PC-3 (cell line): Measurements from ENCODE around the gene FAM50B. TPM values are rescaled to one million over a fixed set of nuclear protein-coding genes. Genes with fewer than 3 reads are reported as not detected.
"Not testable (repeated sequence)": the region's sequence is repeated elsewhere in the genome, so short reads cannot be mapped to it uniquely, and the experiment has no call there.

ENCODE experiments used
- ATAC-seq: fragments of 200-7000 bp; cut with Tn5 transposase; 2 replicates; pipeline ENCODE4 v1.9.1; 2020; ENCODE audit warnings: mild to moderate bottlenecking, moderate library complexity
- BruUV-seq: library from RNA; stranded (reverse); fragments of 400-500 nt; replicated peaks from 2 replicates; lab custom pipeline; 2021; lab: Mats Ljungman, UMichigan
- CTCF ChIA-PET: fragments of 300-600 bp; sonication (Branson Sonifier 250); formaldehyde crosslinking; loops from one replicate; lab custom pipeline; 2022; ENCODE audit warnings: antibody characterized with exemption; lab: Charles Lee
- POLR2A ChIA-PET: fragments of 300-600 bp; sonication (Branson Sonifier 250); formaldehyde crosslinking; loops from one replicate; lab custom pipeline; 2022; ENCODE audit warnings: antibody characterized with exemption; ENCODE audit not compliant: unreplicated experiment; lab: Charles Lee
- DNase-seq: peaks from one replicate; pipeline ENCODE4 v3.0.0-alpha.2; 2015
- H2AFZ ChIP-seq: fragments of 300-600 bp; sonication (generic); 2 replicates; pipeline ENCODE4 v1.6.0; 2016; ENCODE audit warnings: antibody characterized with exemption, low read length
- H3F3A ChIP-seq: fragments of 300-600 bp; sonication (generic); one replicate; pipeline ENCODE4 v1.6.0; 2017; ENCODE audit warnings: antibody characterized with exemption, low read length, control low read depth, mild to moderate bottlenecking; ENCODE audit not compliant: unreplicated experiment
- H3K27ac ChIP-seq: fragments of 300-600 bp; sonication (generic); 2 replicates; pipeline ENCODE4 v1.5.1; 2016; ENCODE audit warnings: mild to moderate bottlenecking, low read length
- H3K27me3 ChIP-seq: fragments of 300-600 bp; sonication (generic); 2 replicates; pipeline ENCODE4 v1.6.1; 2016; ENCODE audit warnings: low read length, mixed read lengths
- H3K36me3 ChIP-seq: fragments of 300-600 bp; sonication (generic); 2 replicates; pipeline ENCODE4 v1.6.1; 2016; ENCODE audit warnings: low read depth, mixed run types, low read length, mixed read lengths
- H3K4me1 ChIP-seq: fragments of 300-600 bp; sonication (generic); 2 replicates; pipeline ENCODE4 v1.5.1; 2016; ENCODE audit warnings: low read length; ENCODE audit not compliant: insufficient read depth
- H3K4me2 ChIP-seq: fragments of 300-600 bp; sonication (generic); 2 replicates; pipeline ENCODE4 v1.6.0; 2016; ENCODE audit warnings: low read length
- H3K4me3 ChIP-seq: fragments of 300-600 bp; sonication (generic); 2 replicates; pipeline ENCODE4 v1.5.1; 2016; ENCODE audit warnings: mild to moderate bottlenecking, low read length, mixed read lengths
- H3K79me2 ChIP-seq: fragments of 300-600 bp; sonication (generic); 2 replicates; pipeline ENCODE4 v1.6.1; 2017; ENCODE audit warnings: low read length, mixed read lengths
- H3K9ac ChIP-seq: fragments of 300-600 bp; sonication (generic); 2 replicates; pipeline ENCODE4 v1.6.0; 2016; ENCODE audit warnings: mild to moderate bottlenecking, low read length
- H3K9me2 ChIP-seq: fragments of 300-600 bp; sonication (generic); replicated peaks from 2 replicates; pipeline ENCODE4 v1.6.1; 2016; ENCODE audit warnings: mixed run types, low read length, mixed read lengths
- H3K9me3 ChIP-seq: fragments of 300-600 bp; sonication (generic); 2 replicates; pipeline ENCODE4 v1.6.1; 2016; ENCODE audit warnings: low read length, mixed read lengths
- H4K20me1 ChIP-seq: fragments of 300-600 bp; sonication (generic); 2 replicates; pipeline ENCODE4 v1.6.1; 2016; ENCODE audit warnings: low read length, mixed read lengths
- EZH2 ChIP-seq: fragments of 300-600 bp; sonication (generic); IDR thresholded peaks from one replicate; pipeline ENCODE4 v1.6.1; 2017; ENCODE audit warnings: antibody characterized with exemption, mild to moderate bottlenecking, low read length; ENCODE audit not compliant: unreplicated experiment
- EZH2phosphoT487 ChIP-seq: fragments of 300-600 bp; sonication (generic); IDR thresholded peaks from 2 replicates; pipeline ENCODE4 v1.6.1; 2018; ENCODE audit warnings: mild to moderate bottlenecking, antibody characterized with exemption, low read length, borderline replicate concordance
- intact Hi-C: fragments of 100-400 bp; cut with micrococcal nuclease; formaldehyde crosslinking; loops from 2 replicates; pipeline ENCODE4 v1.9.0; 2023
- total RNA-seq: library from RNA; depleted of rRNA; stranded (reverse); fragments of >200 nt; gene quantifications from 2 replicates; pipeline ENCODE4 v1.2.3, GENCODE V29; 2014
- TF ChIP-seq, protein P1 (sequence below): fragments of 300-600 bp; sonication (generic); conservative IDR thresholded peaks from 2 replicates; pipeline ENCODE4 v1.5.1; 2017; ENCODE audit warnings: antibody characterized with exemption, low read depth, mild to moderate bottlenecking, low read length

FAM50B gene
- total RNA-seq, 1 experiment from 2014 or later: 8.3 TPM

DNA sequence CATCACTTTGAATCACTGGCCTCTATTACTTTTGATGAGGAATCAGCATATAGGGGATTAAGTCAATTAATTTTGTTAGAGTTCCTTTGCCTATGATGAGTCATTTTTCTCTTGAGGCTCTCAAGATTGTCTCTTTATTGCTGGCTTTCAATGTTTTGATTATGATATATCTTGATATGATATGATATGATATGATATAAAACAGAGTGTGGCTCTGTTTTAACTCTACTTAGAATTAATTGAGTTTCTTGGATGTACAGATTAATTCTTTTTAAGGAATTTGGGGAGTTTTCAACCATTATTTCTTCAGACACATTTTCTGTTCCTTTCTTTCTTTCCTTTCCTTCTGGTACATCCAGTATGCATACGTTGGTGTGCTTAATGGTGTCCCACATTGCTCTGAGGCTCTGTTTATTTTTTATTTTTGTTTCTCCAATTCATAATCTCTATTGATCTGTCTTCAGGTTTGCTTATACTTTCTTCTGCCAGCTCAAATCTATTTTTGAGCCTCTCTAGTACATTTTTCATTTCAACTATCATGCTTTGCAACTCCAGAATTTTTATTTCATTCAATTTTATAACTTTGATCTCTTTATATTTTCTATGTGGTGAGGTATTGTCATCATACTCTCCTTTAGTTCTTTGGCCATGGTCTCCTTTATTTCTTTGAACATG lies 10.8 kb downstream of the FAM50B start:
- Histone ChIP-seq H3K9me2 (no peaks in the 10 kb centered on the region), H3F3A (no peaks in the 10 kb centered on the region), H4K20me1 (no peaks in the 10 kb centered on the region), H3K9me3 (no peaks in the 10 kb centered on the region), H3K4me3 (no peak overlapping the region), H2AFZ (no peak overlapping the region), H3K9ac (no peak overlapping the region), H3K27ac (no peak overlapping the region), H3K4me1 (no peaks in the 10 kb centered on the region), H3K4me2 (no peak overlapping the region), H3K36me3 (no peaks in the 10 kb centered on the region), H3K79me2 (no peaks in the 10 kb centered on the region), H3K27me3 (no peaks in the 10 kb centered on the region)
- no peak for DNase-seq
- TF ChIP-seq EZH2phosphoT487: no peak
- TF ChIP-seq, protein P1, sequence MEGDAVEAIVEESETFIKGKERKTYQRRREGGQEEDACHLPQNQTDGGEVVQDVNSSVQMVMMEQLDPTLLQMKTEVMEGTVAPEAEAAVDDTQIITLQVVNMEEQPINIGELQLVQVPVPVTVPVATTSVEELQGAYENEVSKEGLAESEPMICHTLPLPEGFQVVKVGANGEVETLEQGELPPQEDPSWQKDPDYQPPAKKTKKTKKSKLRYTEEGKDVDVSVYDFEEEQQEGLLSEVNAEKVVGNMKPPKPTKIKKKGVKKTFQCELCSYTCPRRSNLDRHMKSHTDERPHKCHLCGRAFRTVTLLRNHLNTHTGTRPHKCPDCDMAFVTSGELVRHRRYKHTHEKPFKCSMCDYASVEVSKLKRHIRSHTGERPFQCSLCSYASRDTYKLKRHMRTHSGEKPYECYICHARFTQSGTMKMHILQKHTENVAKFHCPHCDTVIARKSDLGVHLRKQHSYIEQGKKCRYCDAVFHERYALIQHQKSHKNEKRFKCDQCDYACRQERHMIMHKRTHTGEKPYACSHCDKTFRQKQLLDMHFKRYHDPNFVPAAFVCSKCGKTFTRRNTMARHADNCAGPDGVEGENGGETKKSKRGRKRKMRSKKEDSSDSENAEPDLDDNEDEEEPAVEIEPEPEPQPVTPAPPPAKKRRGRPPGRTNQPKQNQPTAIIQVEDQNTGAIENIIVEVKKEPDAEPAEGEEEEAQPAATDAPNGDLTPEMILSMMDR: no peak
- TF ChIP-seq EZH2: no peak
- POLR2A ChIA-PET: interaction anchor here (0.6 kb wide), 1 partner anchor 158 kb away, joined by 3 read pairs; no protein-coding TSS in a partner anchor
- no peak for ATAC-seq
- BruUV-seq: no TSS peak
- intact Hi-C loops: no loop called here
- CTCF ChIA-PET: no interaction called here

DNA sequence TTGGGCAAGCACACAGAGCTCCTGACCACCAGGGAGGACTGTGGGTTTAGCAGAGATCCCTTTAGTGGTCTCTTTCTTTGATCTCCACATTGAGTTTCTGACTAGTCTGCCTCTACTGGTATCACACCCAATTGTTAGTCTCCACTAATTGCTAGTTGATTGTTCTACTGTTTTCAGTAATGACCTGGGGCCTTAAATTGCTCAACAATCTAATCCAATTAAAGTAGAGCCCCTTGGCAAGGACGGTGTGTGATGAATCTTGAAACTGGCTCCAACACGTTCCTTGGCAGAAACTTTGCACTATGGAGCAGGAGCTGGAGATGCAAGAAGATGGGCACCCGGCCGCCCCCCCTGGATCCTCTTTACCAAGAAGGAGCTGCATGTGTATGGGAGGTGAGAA lies 12.3 kb downstream of the FAM50B start:
- no TSS peak for BruUV-seq
- no peak overlapping the region for H2AFZ ChIP-seq
- H3K9me3 ChIP-seq: no peaks in the 10 kb centered on the region
- H3K27me3 ChIP-seq: no peaks in the 10 kb centered on the region
- H3K79me2 ChIP-seq: no peaks in the 10 kb centered on the region
- H4K20me1 ChIP-seq: no peaks in the 10 kb centered on the region
- no peak for ATAC-seq
- DNase-seq: no peak
- no peaks in the 10 kb centered on the region for H3K36me3 ChIP-seq
- H3K27ac ChIP-seq: no peak overlapping the region
- intact Hi-C loops: no loop called here
- H3K4me1 ChIP-seq: no peaks in the 10 kb centered on the region
- H3K4me2 ChIP-seq: no peak overlapping the region
- no peaks in the 10 kb centered on the region for H3F3A ChIP-seq
- H3K4me3 ChIP-seq: no peak overlapping the region
- ChIA-PET CTCF (no interaction called here), POLR2A (no interaction called here)
- no peak for TF ChIP-seq EZH2
- TF ChIP-seq, protein P1: no peak
- no peak for TF ChIP-seq EZH2phosphoT487
- no peaks in the 10 kb centered on the region for H3K9me2 ChIP-seq
- no peak overlapping the region for H3K9ac ChIP-seq

DNA sequence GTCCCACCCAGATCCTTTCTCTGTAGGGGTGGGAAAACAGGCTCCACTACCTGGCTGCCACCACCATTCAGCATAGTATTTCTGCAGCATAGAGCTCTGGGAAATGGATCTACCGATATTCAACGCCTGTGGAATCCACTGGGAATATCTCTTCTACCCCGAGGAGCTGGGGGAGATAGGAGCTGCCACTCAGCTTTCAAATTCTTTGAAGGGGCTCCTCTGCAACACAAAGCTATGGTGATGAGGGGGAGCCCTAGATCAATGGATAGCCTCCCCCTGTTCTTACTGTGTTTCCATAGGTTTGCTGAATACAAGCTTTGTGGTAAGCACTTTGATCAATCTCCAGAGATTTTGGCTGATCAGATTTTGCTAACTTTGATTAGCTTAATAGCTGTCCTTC lies 12.9 kb downstream of the FAM50B start:
- no peaks in the 10 kb centered on the region for H3K36me3 ChIP-seq
- no peaks in the 10 kb centered on the region for H3K27me3 ChIP-seq
- DNase-seq (no peak), ATAC-seq (no peak)
- no peak for TF ChIP-seq EZH2
- TF ChIP-seq, protein P1: no peak
- no peak for TF ChIP-seq EZH2phosphoT487
- no peaks in the 10 kb centered on the region for H4K20me1 ChIP-seq
- no TSS peak for BruUV-seq
- no peak overlapping the region for H3K4me3 ChIP-seq
- ChIA-PET POLR2A (no interaction called here), CTCF (no interaction called here)
- H3F3A ChIP-seq: no peaks in the 10 kb centered on the region
- H2AFZ ChIP-seq: no peak overlapping the region
- H3K9me3 ChIP-seq: no peaks in the 10 kb centered on the region
- H3K79me2 ChIP-seq: no peaks in the 10 kb centered on the region
- H3K9me2 ChIP-seq: no peaks in the 10 kb centered on the region
- H3K9ac ChIP-seq: no peak overlapping the region
- H3K4me1 ChIP-seq: no peaks in the 10 kb centered on the region
- no peak overlapping the region for H3K4me2 ChIP-seq
- intact Hi-C loops: no loop called here
- no peak overlapping the region for H3K27ac ChIP-seq

DNA sequence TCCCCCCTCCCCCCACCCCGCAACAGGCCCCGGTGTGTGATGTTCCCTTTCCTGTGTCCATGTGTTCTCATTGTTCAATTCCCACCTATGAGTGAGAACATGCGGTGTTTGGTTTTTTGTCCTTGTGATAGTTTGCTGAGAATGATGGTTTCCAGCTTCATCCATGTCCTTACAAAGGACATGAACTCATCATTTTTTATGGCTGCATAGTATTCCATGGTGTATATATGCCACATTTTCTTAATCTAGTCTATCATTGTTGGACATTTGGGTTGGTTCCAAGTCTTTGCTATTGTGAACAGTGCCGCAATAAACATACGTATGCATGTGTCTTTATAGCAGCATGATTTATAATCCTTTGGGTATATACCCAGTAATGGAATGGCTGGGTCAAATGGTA lies 14.1 kb downstream of the FAM50B start:
- CTCF ChIA-PET, ATAC-seq, DNase-seq, BruUV-seq, intact Hi-C loops, H3K36me3 ChIP-seq, H3K9me2 ChIP-seq, H3K4me1 ChIP-seq, H4K20me1 ChIP-seq, H3K9ac ChIP-seq, POLR2A ChIA-PET, H3F3A ChIP-seq, H3K4me3 ChIP-seq, H3K27me3 ChIP-seq, H3K27ac ChIP-seq, H3K4me2 ChIP-seq, H3K79me2 ChIP-seq, H2AFZ ChIP-seq, H3K9me3 ChIP-seq: not testable (repeated sequence)
